T-helper 1 cell treated with Interleukin-12 subunit alpha and Interleukin-12 subunit beta and Interleukin-4 antibody, amounts not matched to agents 30 ng/mL and 1 ng/mL, for 36 hours (primary cell): ENCODE data around the gene OR2S2. TPM values are rescaled to one million over a fixed set of nuclear protein-coding genes. Genes with fewer than 3 reads are reported as not detected.

Source experiments
- intact Hi-C: fragments of 100-400 bp; cut with micrococcal nuclease; formaldehyde crosslinking; loops from one replicate; pipeline ENCODE4 v1.15.1; 2024
- total RNA-seq: library from RNA; stranded (reverse); gene quantifications from 2 replicates; pipeline ENCODE4 v1.2.3, GENCODE V29; 2022

The OR2S2 gene
- total RNA-seq, 1 donor from 2014 or later = not detected

DNA sequence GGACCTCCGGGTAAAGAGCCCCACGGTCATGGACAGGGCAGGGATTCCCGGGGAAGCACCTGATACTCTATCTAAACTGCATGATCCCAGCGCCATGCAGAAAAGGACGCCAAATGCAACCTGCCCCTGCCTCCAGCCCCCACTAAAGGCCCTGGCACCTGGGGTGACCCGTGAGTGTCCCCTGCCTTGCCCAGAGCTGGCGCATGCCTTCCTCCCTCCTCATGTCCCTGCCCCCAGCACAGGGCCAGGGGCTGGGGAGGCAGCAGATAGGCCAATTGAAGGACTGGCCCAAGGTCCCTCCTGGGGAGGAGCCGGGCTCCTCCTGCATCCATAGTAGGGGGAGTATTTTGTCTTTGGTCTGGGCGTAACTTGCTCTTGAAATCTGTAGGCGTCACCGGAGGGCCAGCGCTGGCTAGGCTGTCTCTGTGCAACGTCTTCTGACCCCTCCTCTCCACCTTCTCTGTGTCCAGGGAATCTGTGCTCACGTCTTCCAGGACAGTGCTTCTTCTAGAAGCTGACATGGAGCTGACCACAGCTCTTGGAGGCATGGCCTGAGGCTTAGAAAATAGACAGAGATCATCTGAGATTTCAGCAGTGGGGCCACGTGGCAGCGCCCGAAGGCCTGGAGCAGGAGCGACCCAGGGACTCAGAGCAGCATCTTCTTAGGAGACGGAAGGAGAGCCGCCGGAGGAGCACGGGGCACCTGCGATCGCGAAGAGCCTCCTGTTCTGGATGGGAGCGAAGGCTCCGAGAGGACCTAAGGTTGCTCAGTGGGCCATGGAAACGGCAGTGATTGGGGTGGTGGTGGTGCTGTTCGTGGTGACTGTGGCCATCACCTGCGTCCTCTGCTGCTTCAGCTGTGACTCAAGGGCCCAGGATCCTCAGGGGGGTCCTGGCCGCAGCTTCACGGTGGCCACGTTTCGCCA is 48.0 kb downstream of the OR2S2 start:
- intact Hi-C loops = no loop called here

DNA sequence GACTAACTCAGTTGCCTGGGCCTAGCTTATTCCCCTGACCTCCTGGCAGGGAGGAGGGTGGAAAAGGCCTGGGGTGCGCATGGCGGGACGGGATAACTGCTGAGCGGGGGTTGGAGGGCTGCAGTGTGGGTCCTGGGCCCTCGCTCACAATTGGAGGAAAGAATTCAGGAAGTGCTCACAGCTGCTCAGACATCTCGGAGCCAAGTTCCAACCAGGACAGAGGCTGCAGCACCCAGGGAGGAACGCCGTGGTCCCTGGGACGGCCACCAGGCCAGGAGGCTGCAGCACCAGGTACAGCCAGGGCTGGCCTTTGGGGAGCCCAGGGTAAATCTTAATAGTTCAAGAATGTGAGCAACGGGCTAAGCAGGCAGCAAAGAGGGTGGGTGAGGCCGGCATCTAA is 48.7 kb downstream of the OR2S2 start, which contains the start of gene SPAAR:
Gene SPAAR (plus strand): TSS at position 217 of the 400 bp plus-strand sequence. CDS start 974 bp downstream, outside the sequence.
- intact Hi-C loops = no loop called here

DNA sequence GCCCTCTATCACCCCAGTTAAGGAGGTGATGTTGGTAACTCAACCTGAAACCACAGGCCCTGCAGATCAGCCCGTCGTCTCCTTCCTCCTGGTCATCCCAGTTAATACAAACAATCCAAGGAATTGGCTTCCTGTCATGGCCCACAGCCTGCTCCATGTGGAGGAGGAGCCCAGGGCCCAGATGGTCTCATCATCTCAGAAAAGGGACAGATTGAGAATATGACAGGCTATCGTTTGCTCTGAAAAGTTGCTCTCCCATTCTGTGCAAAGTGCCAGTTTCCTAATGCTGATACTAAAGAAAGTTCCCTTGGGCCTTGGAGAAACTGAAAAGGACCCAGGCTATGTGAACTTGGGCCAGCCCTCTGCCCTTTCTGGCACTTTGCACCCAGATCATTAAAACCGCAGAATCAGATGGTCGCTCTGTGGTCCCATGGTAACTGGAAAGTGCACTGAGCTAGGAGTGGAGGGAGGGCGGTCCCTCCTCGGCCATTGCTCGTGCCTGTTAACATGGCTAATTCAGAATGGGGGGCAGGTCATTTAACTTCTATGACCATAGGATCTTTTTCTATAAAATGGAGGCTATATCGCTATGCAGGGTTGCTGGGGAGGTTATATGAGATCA is 49.3 kb downstream of the OR2S2 start:
- intact Hi-C loops = no loop called here

DNA sequence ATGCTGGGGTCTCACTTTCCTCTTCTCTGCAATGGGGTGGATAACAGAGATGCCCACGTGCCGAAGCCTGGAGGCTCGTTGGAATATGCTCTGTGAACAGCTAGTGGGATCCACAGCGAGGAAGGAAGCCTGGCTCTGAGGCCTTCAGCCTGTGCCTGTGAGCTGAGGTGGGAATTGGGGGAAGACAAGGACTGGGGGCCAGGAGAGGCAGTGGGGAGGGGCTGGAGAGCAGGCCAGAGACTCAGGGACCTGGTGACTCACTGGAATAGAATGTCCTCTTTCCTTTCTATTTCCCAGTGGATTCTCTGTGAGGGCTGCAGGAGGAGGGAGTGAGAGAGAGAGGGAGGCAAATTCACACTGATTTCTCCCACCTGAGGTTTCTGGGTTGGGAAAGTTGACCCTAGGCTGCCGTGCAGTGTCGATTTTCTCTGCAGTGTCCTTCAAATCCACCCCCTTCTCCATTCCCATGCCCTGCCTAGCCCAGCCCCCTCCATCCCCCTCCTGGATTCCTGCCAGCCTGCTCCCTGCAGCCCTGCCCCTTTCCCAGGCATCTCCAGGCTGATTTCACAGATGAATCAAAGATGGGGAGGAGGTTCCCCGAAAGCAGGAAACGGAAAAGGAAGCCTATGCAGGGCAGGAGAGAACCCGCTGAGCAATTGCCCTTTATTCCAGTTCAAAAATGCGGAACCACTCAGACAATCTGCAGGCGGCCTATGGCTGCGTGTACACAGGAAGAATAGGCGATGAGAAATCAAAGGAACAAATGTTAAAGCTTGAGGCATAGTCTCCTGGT is 50.0 kb downstream of the OR2S2 start:
- intact Hi-C loops = no loop called here

Other genes starting within 250 kb of the OR2S2 start
- 378 and 380 TPM in 2 replicates for gene TLN1, start 226.0 kb downstream of the OR2S2 start, total RNA-seq
- gene CREB3, start 225.5 kb downstream of the OR2S2 start, total RNA-seq = 22.9 and 24.0 TPM in 2 replicates
- 61.0 and 63.1 TPM in 2 replicates for gene GBA2, start 208.9 kb downstream of the OR2S2 start, total RNA-seq
- gene RGP1, start 208.9 kb downstream of the OR2S2 start, total RNA-seq = 26.3 and 26.5 TPM in 2 replicates
- not detected in 2 replicates for gene MSMP, start 203.9 kb downstream of the OR2S2 start, total RNA-seq
- gene NPR2, start 166.6 kb downstream of the OR2S2 start, total RNA-seq = 10.4 and 12.0 TPM in 2 replicates
- gene SPAG8, start 145.9 kb downstream of the OR2S2 start, total RNA-seq = 0.90 and 0.96 TPM in 2 replicates
- gene HINT2, start 143.1 kb downstream of the OR2S2 start, total RNA-seq = 50.5 and 51.0 TPM in 2 replicates
- not detected in 2 replicates for gene FAM221B, start 129.4 kb downstream of the OR2S2 start, total RNA-seq
- 1.7 and 2.5 TPM in 2 replicates for gene TMEM8B, start 128.9 kb downstream of the OR2S2 start, total RNA-seq
- not detected in 2 replicates for gene OR13J1, start 87.8 kb downstream of the OR2S2 start, total RNA-seq
- gene HRCT1, start 52.0 kb downstream of the OR2S2 start, total RNA-seq = not detected in 2 replicates
- gene SPAAR, start 48.7 kb downstream of the OR2S2 start, total RNA-seq = not detected in 2 replicates
- gene RECK, start 78.8 kb upstream of the OR2S2 start, total RNA-seq = 6.2 and 6.5 TPM in 2 replicates
- 45.1 and 48.7 TPM in 2 replicates for gene GLIPR2, start 178.6 kb upstream of the OR2S2 start, total RNA-seq
- 0.10 and 0.17 TPM in 2 replicates for gene CCIN, start 211.2 kb upstream of the OR2S2 start, total RNA-seq
- 151 and 155 TPM in 2 replicates for gene CLTA, start 232.8 kb upstream of the OR2S2 start, total RNA-seq